ENCODE results near the gene ANKRD45. TPM values are rescaled to one million over a fixed set of nuclear protein-coding genes. Genes with fewer than 3 reads are reported as not detected.

ANKRD45 gene
- total RNA-seq, 1 experiment from 2014 or later: 0.73 TPM

- CTCF ChIA-PET: no interaction called here
- POLR2A ChIA-PET (ENCODE audit: low non-redundant PET): no interaction called here
- DNase-seq (ENCODE audit: low spot score): no peak
- Histone ChIP-seq H3K4me1 (ENCODE audit: insufficient read depth, low read length, poor library complexity, severe bottlenecking) (no peaks in the 10 kb centered on the region), H3K36me3 (ENCODE audit: insufficient read depth, low read length, poor library complexity, severe bottlenecking) (no peaks in the 10 kb centered on the region), H3K9me3 (ENCODE audit: low read depth, low read length, poor library complexity, severe bottlenecking) (no peaks in the 10 kb centered on the region), H3K4me3 (ENCODE audit: low read depth, low read length, poor library complexity, severe bottlenecking) (no peak overlapping the region), H3K27me3 (replicated peaks; ENCODE audit: insufficient read depth, low read depth, low read length, poor library complexity) (no peaks in the 10 kb centered on the region), H3K27ac (ENCODE audit: low read depth, low read length, poor library complexity, severe bottlenecking) (no peak overlapping the region)
- BruUV-seq (replicated peaks): no TSS peak
- TF ChIP-seq EZH2 (IDR thresholded peaks at IDR 0.05; ENCODE audit: borderline replicate concordance, low read depth, low read length, poor library complexity, severe bottlenecking): no peak
- TF ChIP-seq, protein P1, sequence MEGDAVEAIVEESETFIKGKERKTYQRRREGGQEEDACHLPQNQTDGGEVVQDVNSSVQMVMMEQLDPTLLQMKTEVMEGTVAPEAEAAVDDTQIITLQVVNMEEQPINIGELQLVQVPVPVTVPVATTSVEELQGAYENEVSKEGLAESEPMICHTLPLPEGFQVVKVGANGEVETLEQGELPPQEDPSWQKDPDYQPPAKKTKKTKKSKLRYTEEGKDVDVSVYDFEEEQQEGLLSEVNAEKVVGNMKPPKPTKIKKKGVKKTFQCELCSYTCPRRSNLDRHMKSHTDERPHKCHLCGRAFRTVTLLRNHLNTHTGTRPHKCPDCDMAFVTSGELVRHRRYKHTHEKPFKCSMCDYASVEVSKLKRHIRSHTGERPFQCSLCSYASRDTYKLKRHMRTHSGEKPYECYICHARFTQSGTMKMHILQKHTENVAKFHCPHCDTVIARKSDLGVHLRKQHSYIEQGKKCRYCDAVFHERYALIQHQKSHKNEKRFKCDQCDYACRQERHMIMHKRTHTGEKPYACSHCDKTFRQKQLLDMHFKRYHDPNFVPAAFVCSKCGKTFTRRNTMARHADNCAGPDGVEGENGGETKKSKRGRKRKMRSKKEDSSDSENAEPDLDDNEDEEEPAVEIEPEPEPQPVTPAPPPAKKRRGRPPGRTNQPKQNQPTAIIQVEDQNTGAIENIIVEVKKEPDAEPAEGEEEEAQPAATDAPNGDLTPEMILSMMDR (conservative IDR thresholded peaks at IDR 0.05; ENCODE audit: low read depth, low read length): no peak
- intact Hi-C loops (cut with micrococcal nuclease; ENCODE audit: unreplicated experiment): no loop called here
Measured at GRCh38 chr1:173666646-173667045, 3.0 kb downstream of the ANKRD45 start.

DNA sequence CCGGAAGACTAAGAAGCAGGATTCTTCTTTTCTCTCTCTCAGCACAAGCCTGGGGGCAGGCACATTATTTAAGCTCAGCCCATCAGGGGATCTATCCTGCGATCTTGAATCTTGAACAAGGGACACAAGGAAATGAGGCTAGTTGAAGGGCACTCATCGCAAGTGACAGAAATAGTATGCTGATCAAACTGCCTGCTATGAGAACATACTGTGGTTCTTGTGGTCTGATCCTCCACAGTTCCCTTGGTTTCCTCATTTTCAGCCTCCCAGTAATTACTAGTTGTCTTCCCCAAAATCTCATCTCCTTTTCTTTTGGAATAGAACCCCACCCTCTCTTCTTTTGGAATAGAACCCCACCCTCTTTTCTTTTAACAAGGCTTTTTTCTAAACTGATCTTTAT, 6.5 kb downstream of the ANKRD45 start:
- Histone ChIP-seq H3K27ac (ENCODE audit: low read depth, low read length, poor library complexity, severe bottlenecking) (no peak overlapping the region), H3K4me3 (ENCODE audit: low read depth, low read length, poor library complexity, severe bottlenecking) (no peak overlapping the region), H3K27me3 (replicated peaks; ENCODE audit: insufficient read depth, low read depth, low read length, poor library complexity) (no peaks in the 10 kb centered on the region), H3K36me3 (ENCODE audit: insufficient read depth, low read length, poor library complexity, severe bottlenecking) (no peaks in the 10 kb centered on the region), H3K4me1 (ENCODE audit: insufficient read depth, low read length, poor library complexity, severe bottlenecking) (no peaks in the 10 kb centered on the region), H3K9me3 (ENCODE audit: low read depth, low read length, poor library complexity, severe bottlenecking) (no peaks in the 10 kb centered on the region)
- POLR2A ChIA-PET (ENCODE audit: low non-redundant PET): no interaction called here
- TF ChIP-seq EZH2 (IDR thresholded peaks at IDR 0.05; ENCODE audit: borderline replicate concordance, low read depth, low read length, poor library complexity, severe bottlenecking): no peak
- TF ChIP-seq, protein P1 (conservative IDR thresholded peaks at IDR 0.05; ENCODE audit: low read depth, low read length): no peak
- no TSS peak for BruUV-seq (replicated peaks)
- intact Hi-C loops (cut with micrococcal nuclease; ENCODE audit: unreplicated experiment): no loop called here
- CTCF ChIA-PET: no interaction called here
- DNase-seq (ENCODE audit: low spot score): no peak

DNA sequence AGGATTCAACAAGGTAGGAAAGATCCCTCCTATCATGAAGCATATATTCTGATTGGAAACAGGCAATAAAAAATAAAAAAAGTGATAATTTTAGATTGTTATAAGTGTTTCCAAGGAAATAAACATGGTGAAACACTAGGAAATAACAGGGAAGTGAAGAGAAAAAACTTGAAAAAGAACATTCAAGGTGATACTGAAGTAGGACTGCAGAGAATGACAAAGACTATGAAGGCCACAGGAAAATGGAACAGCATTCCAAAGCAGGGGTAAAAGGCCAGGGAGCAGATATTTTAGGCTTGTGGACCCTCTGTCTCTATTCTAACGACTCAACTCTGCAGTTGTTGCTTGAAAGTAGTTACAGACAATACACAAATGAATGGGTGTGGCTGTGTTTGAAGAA, 7.9 kb downstream of the ANKRD45 start:
- no peak for DNase-seq (ENCODE audit: low spot score)
- intact Hi-C loops (cut with micrococcal nuclease; ENCODE audit: unreplicated experiment): no loop called here
- TF ChIP-seq, protein P1 (conservative IDR thresholded peaks at IDR 0.05; ENCODE audit: low read depth, low read length): no peak
- TF ChIP-seq EZH2 (IDR thresholded peaks at IDR 0.05; ENCODE audit: borderline replicate concordance, low read depth, low read length, poor library complexity, severe bottlenecking): no peak
- Histone ChIP-seq H3K4me3 (ENCODE audit: low read depth, low read length, poor library complexity, severe bottlenecking) (no peak overlapping the region), H3K27me3 (replicated peaks; ENCODE audit: insufficient read depth, low read depth, low read length, poor library complexity) (no peaks in the 10 kb centered on the region), H3K36me3 (ENCODE audit: insufficient read depth, low read length, poor library complexity, severe bottlenecking) (no peaks in the 10 kb centered on the region), H3K4me1 (ENCODE audit: insufficient read depth, low read length, poor library complexity, severe bottlenecking) (no peaks in the 10 kb centered on the region), H3K9me3 (ENCODE audit: low read depth, low read length, poor library complexity, severe bottlenecking) (no peaks in the 10 kb centered on the region), H3K27ac (ENCODE audit: low read depth, low read length, poor library complexity, severe bottlenecking) (no peak overlapping the region)
- BruUV-seq (replicated peaks): no TSS peak
- ChIA-PET CTCF (no interaction called here), POLR2A (ENCODE audit: low non-redundant PET) (no interaction called here)

Measured in A673 (cell line).